DMS114 treated with DMSO at 0.1 percent for 48 hours (cell line): Measurements from ENCODE around the gene HM13.
A peak's percentile ranks its signal among the peaks of the same experiment; 100 is the strongest.
"Not testable (repeated sequence)": the region's sequence is repeated elsewhere in the genome, so short reads cannot be mapped to it uniquely, and the experiment has no call there.

ENCODE experiments used
- DNase-seq: peaks from one replicate; lab custom pipeline; 2025; ENCODE audit not compliant: unreplicated experiment; lab: John Stamatoyannopoulos, UW

The HM13 gene

GRCh38 chr20:31581391-31581790 is 67.1 kb downstream of the HM13 start:
- no peak for DNase-seq

GRCh38 chr20:31587545-31588389 is 73.5 kb downstream of the HM13 start:
- DNase-seq: peak; percentile 25

- no peak for DNase-seq
Measured at GRCh38 chr20:31590717-31591225, 76.5 kb downstream of the HM13 start.

GRCh38 chr20:31593221-31594001 is 79.2 kb downstream of the HM13 start:
- DNase-seq: no peak

- no peak for DNase-seq
Measured at GRCh38 chr20:31594002-31594557, 79.8 kb downstream of the HM13 start.

- no peak for DNase-seq
Measured at GRCh38 chr20:31594558-31595379, 80.5 kb downstream of the HM13 start.

- no peak for DNase-seq
Measured at GRCh38 chr20:31595380-31595653, 81.1 kb downstream of the HM13 start.

GRCh38 chr20:31595654-31596411 is 81.6 kb downstream of the HM13 start:
- peak; percentile 32 for DNase-seq

- not testable (repeated sequence) for DNase-seq
Measured at GRCh38 chr20:31596412-31596715, 82.1 kb downstream of the HM13 start.

GRCh38 chr20:31596831-31597480 is 82.7 kb downstream of the HM13 start:
- DNase-seq: no peak

GRCh38 chr20:31597481-31597855 is 83.2 kb downstream of the HM13 start:
- no peak for DNase-seq

- no peak for DNase-seq
Measured at GRCh38 chr20:31602431-31602778, 88.2 kb downstream of the HM13 start.

- DNase-seq: no peak
Measured at GRCh38 chr20:31602779-31603441, 88.7 kb downstream of the HM13 start.

GRCh38 chr20:31603822-31604566 is 89.8 kb downstream of the HM13 start:
- DNase-seq: peak; percentile 89

GRCh38 chr20:31604567-31605030 is 90.4 kb downstream of the HM13 start:
- no peak for DNase-seq

GRCh38 chr20:31605031-31605901 is 91.0 kb downstream of the HM13 start, which contains the start of gene ID1:
Gene ID1 (plus strand): TSS chr20:31605289. CDS start chr20:31605388, 99 bp downstream.
- DNase-seq: peak; percentile 87

GRCh38 chr20:31605902-31606803 is 91.9 kb downstream of the HM13 start:
- DNase-seq: no peak
